PC-3 (cell line): ENCODE measurements around the gene NR5A1. TPM values are rescaled to one million over a fixed set of nuclear protein-coding genes. Genes with fewer than 3 reads are reported as not detected.

Source experiments
- ATAC-seq: fragments of 200-7000 bp; cut with Tn5 transposase; 2 replicates; pipeline ENCODE4 v1.9.1; 2020; ENCODE audit warnings: mild to moderate bottlenecking, moderate library complexity
- BruUV-seq: library from RNA; stranded (reverse); fragments of 400-500 nt; replicated peaks from 2 replicates; lab custom pipeline; 2021; lab: Mats Ljungman, UMichigan
- CTCF ChIA-PET: fragments of 300-600 bp; sonication (Branson Sonifier 250); formaldehyde crosslinking; loops from one replicate; lab custom pipeline; 2022; ENCODE audit warnings: antibody characterized with exemption; lab: Charles Lee
- POLR2A ChIA-PET: fragments of 300-600 bp; sonication (Branson Sonifier 250); formaldehyde crosslinking; loops from one replicate; lab custom pipeline; 2022; ENCODE audit warnings: antibody characterized with exemption; ENCODE audit not compliant: unreplicated experiment; lab: Charles Lee
- DNase-seq: peaks from one replicate; pipeline ENCODE4 v3.0.0-alpha.2; 2015
- H2AFZ ChIP-seq: fragments of 300-600 bp; sonication (generic); 2 replicates; pipeline ENCODE4 v1.6.0; 2016; ENCODE audit warnings: antibody characterized with exemption, low read length
- H3F3A ChIP-seq: fragments of 300-600 bp; sonication (generic); one replicate; pipeline ENCODE4 v1.6.0; 2017; ENCODE audit warnings: antibody characterized with exemption, low read length, control low read depth, mild to moderate bottlenecking; ENCODE audit not compliant: unreplicated experiment
- H3K27ac ChIP-seq: fragments of 300-600 bp; sonication (generic); 2 replicates; pipeline ENCODE4 v1.5.1; 2016; ENCODE audit warnings: mild to moderate bottlenecking, low read length
- H3K27me3 ChIP-seq: fragments of 300-600 bp; sonication (generic); 2 replicates; pipeline ENCODE4 v1.6.1; 2016; ENCODE audit warnings: low read length, mixed read lengths
- H3K36me3 ChIP-seq: fragments of 300-600 bp; sonication (generic); 2 replicates; pipeline ENCODE4 v1.6.1; 2016; ENCODE audit warnings: low read depth, mixed run types, low read length, mixed read lengths
- H3K4me1 ChIP-seq: fragments of 300-600 bp; sonication (generic); 2 replicates; pipeline ENCODE4 v1.5.1; 2016; ENCODE audit warnings: low read length; ENCODE audit not compliant: insufficient read depth
- H3K4me2 ChIP-seq: fragments of 300-600 bp; sonication (generic); 2 replicates; pipeline ENCODE4 v1.6.0; 2016; ENCODE audit warnings: low read length
- H3K4me3 ChIP-seq: fragments of 300-600 bp; sonication (generic); 2 replicates; pipeline ENCODE4 v1.5.1; 2016; ENCODE audit warnings: mild to moderate bottlenecking, low read length, mixed read lengths
- H3K79me2 ChIP-seq: fragments of 300-600 bp; sonication (generic); 2 replicates; pipeline ENCODE4 v1.6.1; 2017; ENCODE audit warnings: low read length, mixed read lengths
- H3K9ac ChIP-seq: fragments of 300-600 bp; sonication (generic); 2 replicates; pipeline ENCODE4 v1.6.0; 2016; ENCODE audit warnings: mild to moderate bottlenecking, low read length
- H3K9me2 ChIP-seq: fragments of 300-600 bp; sonication (generic); replicated peaks from 2 replicates; pipeline ENCODE4 v1.6.1; 2016; ENCODE audit warnings: mixed run types, low read length, mixed read lengths
- H3K9me3 ChIP-seq: fragments of 300-600 bp; sonication (generic); 2 replicates; pipeline ENCODE4 v1.6.1; 2016; ENCODE audit warnings: low read length, mixed read lengths
- H4K20me1 ChIP-seq: fragments of 300-600 bp; sonication (generic); 2 replicates; pipeline ENCODE4 v1.6.1; 2016; ENCODE audit warnings: low read length, mixed read lengths
- CTCF ChIP-seq: fragments of 300-600 bp; sonication (generic); conservative IDR thresholded peaks from 2 replicates; pipeline ENCODE4 v1.5.1; 2017; ENCODE audit warnings: antibody characterized with exemption, low read depth, mild to moderate bottlenecking, low read length
- EZH2 ChIP-seq: fragments of 300-600 bp; sonication (generic); IDR thresholded peaks from one replicate; pipeline ENCODE4 v1.6.1; 2017; ENCODE audit warnings: antibody characterized with exemption, mild to moderate bottlenecking, low read length; ENCODE audit not compliant: unreplicated experiment
- EZH2phosphoT487 ChIP-seq: fragments of 300-600 bp; sonication (generic); IDR thresholded peaks from 2 replicates; pipeline ENCODE4 v1.6.1; 2018; ENCODE audit warnings: mild to moderate bottlenecking, antibody characterized with exemption, low read length, borderline replicate concordance
- intact Hi-C: fragments of 100-400 bp; cut with micrococcal nuclease; formaldehyde crosslinking; loops from 2 replicates; pipeline ENCODE4 v1.9.0; 2023
- total RNA-seq: library from RNA; depleted of rRNA; stranded (reverse); fragments of >200 nt; gene quantifications from 2 replicates; pipeline ENCODE4 v1.2.3, GENCODE V29; 2014

NR5A1 gene
- total RNA-seq, 1 experiment from 2014 or later: not detected

GRCh38 chr9:124511891-124512805 lies 4.9 kb upstream of the NR5A1 start:
- H3K4me1 ChIP-seq: no peaks in the 10 kb centered on the region
- H3K9me3 ChIP-seq: no peaks in the 10 kb centered on the region
- H3K79me2 ChIP-seq: no peaks in the 10 kb centered on the region
- H2AFZ ChIP-seq: no peak overlapping the region
- no peak overlapping the region for H3K4me2 ChIP-seq
- no peaks in the 10 kb centered on the region for H3F3A ChIP-seq
- H3K9me2 ChIP-seq: no peaks in the 10 kb centered on the region
- BruUV-seq: no TSS peak
- no peak for DNase-seq
- H3K4me3 ChIP-seq: no peak overlapping the region
- no peak overlapping the region for H3K27ac ChIP-seq
- no peaks in the 10 kb centered on the region for H4K20me1 ChIP-seq
- ChIA-PET POLR2A (no interaction called here), CTCF (no interaction called here)
- intact Hi-C loops: no loop called here
- H3K36me3 ChIP-seq: no peaks in the 10 kb centered on the region
- H3K9ac ChIP-seq: no peak overlapping the region
- ATAC-seq: no peak
- no peaks in the 10 kb centered on the region for H3K27me3 ChIP-seq
- no peak for TF ChIP-seq EZH2
- TF ChIP-seq EZH2phosphoT487: no peak
- TF ChIP-seq CTCF: no peak

- no peak for ATAC-seq
- POLR2A ChIA-PET: no interaction called here
Measured at GRCh38 chr9:124511426-124511840, 4.2 kb upstream of the NR5A1 start.

More at GRCh38 chr9:124511426-124511840, 4.2 kb upstream of the NR5A1 start:
- Histone ChIP-seq H3K4me1 (no peaks in the 10 kb centered on the region), H3K27ac (no peak overlapping the region), H4K20me1 (no peaks in the 10 kb centered on the region), H3K36me3 (no peaks in the 10 kb centered on the region), H2AFZ (no peak overlapping the region), H3K27me3 (no peaks in the 10 kb centered on the region), H3K9me2 (no peaks in the 10 kb centered on the region), H3K4me3 (no peak overlapping the region), H3F3A (no peaks in the 10 kb centered on the region), H3K79me2 (no peaks in the 10 kb centered on the region), H3K9ac (no peak overlapping the region), H3K9me3 (no peaks in the 10 kb centered on the region), H3K4me2 (no peak overlapping the region)
- CTCF ChIA-PET: interaction anchor here (0.8 kb wide), 1 partner anchor 25 kb away, joined by 11 read pairs; no protein-coding TSS in a partner anchor
- DNase-seq: no peak
- TF ChIP-seq EZH2phosphoT487 (no peak), EZH2 (no peak), CTCF (no peak)
- intact Hi-C loops: no loop called here
- BruUV-seq: no TSS peak
